ENCODE results near the gene VILL. TPM values are rescaled to one million over a fixed set of nuclear protein-coding genes. Genes with fewer than 3 reads are reported as not detected.

Gene VILL
- total and polyA plus RNA-seq, 2 of the 8 experiments (the other 6 are each of a cell fraction or from before 2014, with no cell fraction given), result 4.1 to 4.2 TPM

- Histone ChIP-seq H3K23ac (ENCODE audit: insufficient read length) (no peak overlapping the region), H3K27ac (ENCODE audit: low read depth, low read length) (no peak overlapping the region), H3K14ac (ENCODE audit: insufficient read length) (no peak overlapping the region), H2BK5ac (ENCODE audit: low read depth, low read length) (no peak overlapping the region), H3K9ac (replicated peaks in 1 of 4; ENCODE audit: extremely low read depth in 1 of 4, low read depth in 3 of 4, low read length in 3 of 4) (no peak overlapping the region), H2AK5ac (ENCODE audit: low read depth, low read length) (no peak overlapping the region), H3K18ac (ENCODE audit: extremely low read depth, low read length) (no peak overlapping the region), H3K79me2 (ENCODE audit: control insufficient read depth in 1 of 2, insufficient read depth in 2 of 2, low read length in 2 of 2) (no peaks in the 10 kb centered on the region), H2BK20ac (ENCODE audit: low read length) (no peak overlapping the region), H3K9me3 (ENCODE audit: insufficient read depth in 2 of 2, low read depth in 1 of 2, low read length in 1 of 2) (no peaks in the 10 kb centered on the region), H3K27me3 (replicated peaks in 1 of 4; ENCODE audit: control insufficient read depth in 3 of 4, extremely low read depth in 1 of 4, insufficient read depth in 3 of 4, low read length in 3 of 4) (peaks cover 1 to 18% (median 15%) of the 10 kb centered on the region in 4 experiments), H3K4me2 (ENCODE audit: insufficient read depth in 1 of 2, low read depth in 2 of 2, low read length in 2 of 2) (no peak overlapping the region), H4K8ac (ENCODE audit: extremely low read depth, insufficient read depth, low read length) (no peak overlapping the region), H4K5ac (ENCODE audit: insufficient read length, low read depth, low read length) (no peak overlapping the region), H3K4ac (replicated peaks; ENCODE audit: insufficient read length, low read depth, low read length) (no peak overlapping the region), H2BK15ac (ENCODE audit: low read length) (no peak overlapping the region), H3K4me1 (replicated peaks in 1 of 4; ENCODE audit: control insufficient read depth in 3 of 4, insufficient read depth in 4 of 4, low read length in 3 of 4) (peaks cover 0 to 6% (median 2%) of the 10 kb centered on the region in 4 experiments; a peak in 4 of 7 replicates), H3K79me1 (ENCODE audit: low read depth, low read length) (no peaks in the 10 kb centered on the region; the same call in 1 of the 2 replicates), H3K4me3 (ENCODE audit: extremely low read depth in 1 of 4, insufficient read depth in 2 of 4, low read depth in 3 of 4, low read length in 4 of 4) (no peak overlapping the region), H3K23me2 (ENCODE audit: low read depth, low read length) (peaks cover 6% of the 10 kb centered on the region; the same call in 1 of the 2 replicates), H3K36me3 (ENCODE audit: control insufficient read depth in 2 of 4, insufficient read depth in 4 of 4, low read length in 3 of 4) (no peaks in the 10 kb centered on the region), H2BK12ac (ENCODE audit: low read depth, low read length) (no peak overlapping the region), H2BK120ac (replicated peaks; ENCODE audit: low read depth, low read length) (no peak overlapping the region), H4K20me1 (replicated peaks in 1 of 2; ENCODE audit: control insufficient read depth in 1 of 2, insufficient read depth in 2 of 2, low read length in 2 of 2) (peaks cover 9% of the 10 kb centered on the region in 2 experiments), H2AFZ (ENCODE audit: low read length) (no peak overlapping the region), H4K91ac (replicated peaks; ENCODE audit: insufficient read length, low read length) (no peak overlapping the region), H3K56ac (replicated peaks; ENCODE audit: insufficient read length, low read depth, low read length) (no peak overlapping the region)
- FAIRE-seq (no peak), DNase-seq (ENCODE audit: low read depth in 1 of 2, low spot score in 2 of 2) (no peak)
- no CpG with 5 or more reads among the region's 3 CpGs for WGBS, 2 experiments (ENCODE audit: extremely low coverage in 1 of 2, insufficient coverage in 1 of 2, insufficient read length in 1 of 2, insufficient replicate concordance in 2 of 2, low coverage in 1 of 2, low lambda C conversion rate in 2 of 2, missing lambda C conversion rate in 1 of 2)
- CTCF ChIA-PET (ENCODE audit: partially characterized antibody), result interaction anchor here (0.8 to 4.3 kb wide), 7 partner anchors 13 to 166 kb away, joined by 3 to 54 read pairs (median 4); no protein-coding TSS in a partner anchor
- TF ChIP-seq ATF2 (IDR thresholded peaks at IDR 0.05; ENCODE audit: low read length) (no peak), TAF7 (optimal IDR thresholded peaks at IDR 0.05; ENCODE audit: borderline replicate concordance, low read depth, low read length) (no peak)
- POLR2A ChIA-PET (ENCODE audit: partially characterized antibody), result no interaction called here
Measured at GRCh38 chr3:38022301-38022700, 31.7 kb downstream of the VILL start.
